A549 (cell line): ENCODE data around the gene LATS2.

ENCODE experiments used
- BHLHE40 ChIP-seq: IDR thresholded peaks from 2 replicates; pipeline ENCODE4 v1.6.1; 2012; ENCODE audit warnings: low read depth, low read length, inconsistent platforms
- CHD4 ChIP-seq: fragments of 200-600 bp; sonication (generic); IDR thresholded peaks from 2 replicates; pipeline ENCODE4 v1.6.1; 2016; ENCODE audit warnings: antibody characterized with exemption, mild to moderate bottlenecking, borderline replicate concordance
- EHF ChIP-seq: fragments of 250-450 bp; sonication (Bioruptor Pico); IDR thresholded peaks from 2 replicates; pipeline ENCODE4 v1.5.0; 2020; ENCODE audit warnings: mild to moderate bottlenecking
- EP300 ChIP-seq, 2 experiments: fragments of >200 bp; sonication (Bioruptor Twin); formaldehyde crosslinking; IDR thresholded peaks; 2 replicates in 1 of 2; 3 replicates in 1 of 2; pipeline ENCODE4 v1.6.1; 2016 to 2017
- POLR2A ChIP-seq: IDR thresholded peaks from 2 replicates; pipeline ENCODE4 v1.6.1; 2012; ENCODE audit warnings: mild to moderate bottlenecking, low read length
- RAD21 ChIP-seq, 2 experiments: fragments of >200 bp in 1 of 2; sonication (Bioruptor Twin) in 1 of 2; formaldehyde crosslinking in 1 of 2; IDR thresholded peaks in 1 of 2; conservative IDR thresholded peaks in 1 of 2; 2 replicates in 1 of 2; 3 replicates in 1 of 2; pipeline ENCODE4 v1.6.1; 2012 to 2018; ENCODE audit warnings: inconsistent platforms in 1 of 2
- RCOR1 ChIP-seq: fragments of 150-350 bp; IDR thresholded peaks from 2 replicates; pipeline ENCODE4 v1.6.1; 2014; ENCODE audit warnings: antibody characterized with exemption, low read length, low read depth
- ZFP36 ChIP-seq: fragments of 450-650 bp; IDR thresholded peaks from 2 replicates; pipeline ENCODE4 v1.6.1; 2014; ENCODE audit warnings: borderline replicate concordance; ENCODE audit not compliant: partially characterized antibody
- TF ChIP-seq, protein P1 (sequence below): fragments of >200 bp; sonication (Bioruptor Twin); formaldehyde crosslinking; IDR thresholded peaks from 3 replicates; pipeline ENCODE4 v1.5.1; 2016
- TF ChIP-seq, protein P2 (sequence below): fragments of 200-600 bp; sonication (generic); IDR thresholded peaks from 2 replicates; pipeline ENCODE4 v1.6.1; 2016; ENCODE audit warnings: antibody characterized with exemption, mild to moderate bottlenecking, moderate library complexity
- TF ChIP-seq, protein P3 (sequence below): fragments of 250-450 bp; sonication (Bioruptor Pico); IDR thresholded peaks from 2 replicates; pipeline ENCODE4 v1.5.0; 2021; ENCODE audit warnings: mild to moderate bottlenecking, moderate library complexity, borderline replicate concordance

DNA sequence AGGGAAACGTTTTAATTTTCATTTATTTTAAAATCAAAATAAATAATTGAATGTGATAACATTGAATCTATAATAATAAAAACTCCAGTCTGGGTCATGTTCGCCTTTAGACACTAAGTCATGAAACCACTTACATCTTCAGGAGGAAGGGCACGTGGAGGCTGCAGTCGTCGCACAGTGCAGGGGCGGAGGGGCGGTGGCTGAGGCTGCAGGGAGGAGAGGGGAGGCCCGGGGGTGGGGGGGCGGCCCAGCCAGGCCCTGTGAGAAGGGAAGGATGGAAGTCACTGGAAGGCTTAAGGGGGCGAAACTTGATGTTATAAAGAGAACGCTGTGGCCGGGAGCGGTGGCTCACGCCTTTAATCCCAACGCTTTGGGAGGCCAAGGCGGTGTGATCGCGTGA lies 14.9 kb upstream of the LATS2 start:
- TF ChIP-seq CHD4 (no peak), POLR2A (no peak), RCOR1 (no peak), EHF (no peak), BHLHE40 (no peak), ZFP36 (no peak), RAD21 (conservative IDR thresholded peaks at IDR 0.05 in 1 of 2, IDR thresholded peaks at IDR 0.05 in 1 of 2) (no peak), EP300 (IDR thresholded peaks at IDR 0.05) (no peak)
- TF ChIP-seq, protein P1, sequence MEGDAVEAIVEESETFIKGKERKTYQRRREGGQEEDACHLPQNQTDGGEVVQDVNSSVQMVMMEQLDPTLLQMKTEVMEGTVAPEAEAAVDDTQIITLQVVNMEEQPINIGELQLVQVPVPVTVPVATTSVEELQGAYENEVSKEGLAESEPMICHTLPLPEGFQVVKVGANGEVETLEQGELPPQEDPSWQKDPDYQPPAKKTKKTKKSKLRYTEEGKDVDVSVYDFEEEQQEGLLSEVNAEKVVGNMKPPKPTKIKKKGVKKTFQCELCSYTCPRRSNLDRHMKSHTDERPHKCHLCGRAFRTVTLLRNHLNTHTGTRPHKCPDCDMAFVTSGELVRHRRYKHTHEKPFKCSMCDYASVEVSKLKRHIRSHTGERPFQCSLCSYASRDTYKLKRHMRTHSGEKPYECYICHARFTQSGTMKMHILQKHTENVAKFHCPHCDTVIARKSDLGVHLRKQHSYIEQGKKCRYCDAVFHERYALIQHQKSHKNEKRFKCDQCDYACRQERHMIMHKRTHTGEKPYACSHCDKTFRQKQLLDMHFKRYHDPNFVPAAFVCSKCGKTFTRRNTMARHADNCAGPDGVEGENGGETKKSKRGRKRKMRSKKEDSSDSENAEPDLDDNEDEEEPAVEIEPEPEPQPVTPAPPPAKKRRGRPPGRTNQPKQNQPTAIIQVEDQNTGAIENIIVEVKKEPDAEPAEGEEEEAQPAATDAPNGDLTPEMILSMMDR: no peak
- TF ChIP-seq, protein P2, sequence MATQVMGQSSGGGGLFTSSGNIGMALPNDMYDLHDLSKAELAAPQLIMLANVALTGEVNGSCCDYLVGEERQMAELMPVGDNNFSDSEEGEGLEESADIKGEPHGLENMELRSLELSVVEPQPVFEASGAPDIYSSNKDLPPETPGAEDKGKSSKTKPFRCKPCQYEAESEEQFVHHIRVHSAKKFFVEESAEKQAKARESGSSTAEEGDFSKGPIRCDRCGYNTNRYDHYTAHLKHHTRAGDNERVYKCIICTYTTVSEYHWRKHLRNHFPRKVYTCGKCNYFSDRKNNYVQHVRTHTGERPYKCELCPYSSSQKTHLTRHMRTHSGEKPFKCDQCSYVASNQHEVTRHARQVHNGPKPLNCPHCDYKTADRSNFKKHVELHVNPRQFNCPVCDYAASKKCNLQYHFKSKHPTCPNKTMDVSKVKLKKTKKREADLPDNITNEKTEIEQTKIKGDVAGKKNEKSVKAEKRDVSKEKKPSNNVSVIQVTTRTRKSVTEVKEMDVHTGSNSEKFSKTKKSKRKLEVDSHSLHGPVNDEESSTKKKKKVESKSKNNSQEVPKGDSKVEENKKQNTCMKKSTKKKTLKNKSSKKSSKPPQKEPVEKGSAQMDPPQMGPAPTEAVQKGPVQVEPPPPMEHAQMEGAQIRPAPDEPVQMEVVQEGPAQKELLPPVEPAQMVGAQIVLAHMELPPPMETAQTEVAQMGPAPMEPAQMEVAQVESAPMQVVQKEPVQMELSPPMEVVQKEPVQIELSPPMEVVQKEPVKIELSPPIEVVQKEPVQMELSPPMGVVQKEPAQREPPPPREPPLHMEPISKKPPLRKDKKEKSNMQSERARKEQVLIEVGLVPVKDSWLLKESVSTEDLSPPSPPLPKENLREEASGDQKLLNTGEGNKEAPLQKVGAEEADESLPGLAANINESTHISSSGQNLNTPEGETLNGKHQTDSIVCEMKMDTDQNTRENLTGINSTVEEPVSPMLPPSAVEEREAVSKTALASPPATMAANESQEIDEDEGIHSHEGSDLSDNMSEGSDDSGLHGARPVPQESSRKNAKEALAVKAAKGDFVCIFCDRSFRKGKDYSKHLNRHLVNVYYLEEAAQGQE: no peak
- TF ChIP-seq, protein P3, sequence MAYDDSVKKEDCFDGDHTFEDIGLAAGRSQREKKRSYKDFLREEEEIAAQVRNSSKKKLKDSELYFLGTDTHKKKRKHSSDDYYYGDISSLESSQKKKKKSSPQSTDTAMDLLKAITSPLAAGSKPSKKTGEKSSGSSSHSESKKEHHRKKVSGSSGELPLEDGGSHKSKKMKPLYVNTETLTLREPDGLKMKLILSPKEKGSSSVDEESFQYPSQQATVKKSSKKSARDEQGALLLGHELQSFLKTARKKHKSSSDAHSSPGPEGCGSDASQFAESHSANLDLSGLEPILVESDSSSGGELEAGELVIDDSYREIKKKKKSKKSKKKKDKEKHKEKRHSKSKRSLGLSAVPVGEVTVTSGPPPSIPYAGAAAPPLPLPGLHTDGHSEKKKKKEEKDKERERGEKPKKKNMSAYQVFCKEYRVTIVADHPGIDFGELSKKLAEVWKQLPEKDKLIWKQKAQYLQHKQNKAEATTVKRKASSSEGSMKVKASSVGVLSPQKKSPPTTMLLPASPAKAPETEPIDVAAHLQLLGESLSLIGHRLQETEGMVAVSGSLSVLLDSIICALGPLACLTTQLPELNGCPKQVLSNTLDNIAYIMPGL (CRISPR knock-in tag): no peak
